AML-193 (cell line): Measurements from ENCODE around the gene EEF2K.

Experiments
- DNase-seq, 2 experiments: peaks; one replicate each; lab custom pipeline; 2025; lab: John Stamatoyannopoulos, UW

EEF2K gene

DNA sequence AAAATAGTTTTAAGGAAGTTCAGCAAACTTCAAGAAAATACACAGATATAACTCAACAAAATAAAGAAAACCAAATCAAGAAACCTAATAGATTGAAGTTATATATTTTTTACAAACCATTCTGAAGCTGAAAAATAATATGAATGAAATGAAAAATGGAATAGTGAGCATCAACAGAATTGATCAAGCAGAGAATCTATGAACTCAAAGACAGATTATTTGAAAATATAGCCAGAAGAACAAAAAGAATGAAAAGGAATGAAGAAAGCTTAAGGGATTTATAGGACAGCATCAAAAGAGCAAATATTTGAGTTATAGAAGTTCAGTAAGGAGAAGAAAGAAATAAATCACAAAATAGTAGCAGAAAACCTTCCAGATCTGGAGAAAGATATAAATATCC lies 130.5 kb downstream of the EEF2K start:
- no peak for DNase-seq

DNA sequence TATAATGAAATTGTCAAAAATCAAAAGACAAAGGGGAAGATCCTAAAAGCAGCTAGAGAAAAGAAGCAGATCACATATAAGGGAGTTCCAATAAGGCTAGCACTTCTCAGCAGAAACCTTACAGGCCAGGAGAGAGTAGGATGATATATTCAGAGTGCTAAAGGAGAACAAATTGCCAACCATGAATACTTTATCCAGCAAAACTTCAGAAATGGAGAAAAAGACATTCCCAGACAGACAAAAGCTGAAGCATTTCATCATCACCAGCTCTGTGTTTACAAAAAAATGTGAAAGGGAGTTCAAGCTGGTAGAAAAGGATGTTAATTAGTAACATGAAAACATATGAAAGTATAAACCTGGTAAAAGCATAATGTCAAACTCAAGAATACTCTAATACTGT lies 131.0 kb downstream of the EEF2K start:
- no peak for DNase-seq

DNA sequence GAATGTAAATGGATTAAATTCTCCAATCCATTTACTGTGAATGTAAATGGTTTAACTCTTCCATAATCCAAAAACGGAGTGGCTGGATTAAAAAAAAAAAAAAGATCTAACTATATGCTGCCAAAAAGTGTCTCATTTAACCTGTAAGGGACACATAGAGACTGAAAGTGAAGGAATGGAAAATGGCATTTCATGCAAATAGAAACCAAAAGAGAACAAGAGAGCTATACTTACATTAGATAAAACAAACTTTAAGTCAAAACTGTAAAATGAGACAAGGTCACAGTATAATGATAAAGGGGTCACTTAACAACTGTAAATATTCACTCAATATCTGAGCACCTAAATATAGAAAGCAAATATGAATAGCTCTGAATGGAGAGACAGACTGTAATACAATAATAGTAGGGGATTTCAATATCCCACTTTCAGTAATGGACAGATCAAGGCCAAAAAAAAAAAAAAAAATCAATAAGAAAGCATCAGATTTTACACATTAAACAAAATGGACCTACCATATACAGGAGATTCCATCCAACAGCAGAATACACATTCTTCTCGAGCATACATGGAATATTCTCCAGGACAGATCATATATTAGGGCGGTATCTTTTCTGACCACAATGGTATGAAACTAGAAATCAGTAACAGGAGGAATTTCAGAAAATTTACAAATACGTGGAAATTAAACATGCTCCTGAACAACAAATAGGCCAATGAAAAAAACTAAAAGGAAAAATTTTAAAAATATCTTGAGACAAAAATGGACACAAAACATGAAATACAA lies 132.0 kb downstream of the EEF2K start:
- DNase-seq, result no peak
